Omental fat pad (tissue), 4 donors: ENCODE results near the gene BRICD5. TPM values are rescaled to one million over a fixed set of nuclear protein-coding genes. Genes with fewer than 3 reads are reported as not detected.
"Not testable (repeated sequence)": the region's sequence is repeated elsewhere in the genome, so short reads cannot be mapped to it uniquely, and the experiment has no call there.

Source experiments
- ATAC-seq: fragments of 150-250 bp; one replicate; pipeline ENCODE4 v1.9.1; 2016; ENCODE audit warnings: mild to moderate bottlenecking, moderate library complexity; ENCODE audit not compliant: low FRiP score
- DNase-seq: peaks from one replicate; pipeline ENCODE4 v3.0.0-alpha.2; 2019; ENCODE audit warnings: low spot score
- CTCF ChIP-seq, 3 donors: fragments of 450-650 bp; IDR thresholded peaks; one replicate each; pipeline ENCODE4 v1.5.1; 2016 to 2017; ENCODE audit warnings: antibody characterized with exemption in 3 of 3, mild to moderate bottlenecking in 3 of 3, moderate library complexity in 2 of 3
- total RNA-seq, 4 donors: library from RNA; depleted of rRNA; stranded (reverse); fragments of >200 nt; gene quantifications; one replicate each; pipeline ENCODE4 v1.1.0, GENCODE V29; 2016

BRICD5 gene
- total RNA-seq, 4 donors from 2014 or later: 1.5 to 10.1 (median 4.3) TPM

GRCh38 chr16:2204416-2205103 lies 6.1 kb downstream of the BRICD5 start:
- no peak for TF ChIP-seq CTCF (IDR thresholded peaks at IDR 0.05)
- no peak for ATAC-seq

GRCh38 chr16:2203119-2203688 lies 7.5 kb downstream of the BRICD5 start:
- not testable (repeated sequence) for ATAC-seq, DNase-seq

More at GRCh38 chr16:2204416-2205103, 6.1 kb downstream of the BRICD5 start:
- DNase-seq: no peak

GRCh38 chr16:2200313-2200712 lies 10.3 kb downstream of the BRICD5 start:
- ATAC-seq: no peak
- no peak for TF ChIP-seq CTCF (IDR thresholded peaks at IDR 0.05)
- DNase-seq: no peak

GRCh38 chr16:2199621-2200139 lies 11.0 kb downstream of the BRICD5 start:
- DNase-seq (no peak), ATAC-seq (no peak)
- no peak for TF ChIP-seq CTCF (IDR thresholded peaks at IDR 0.05)

- no peak for TF ChIP-seq CTCF (IDR thresholded peaks at IDR 0.05)
- ATAC-seq (no peak), DNase-seq (no peak)
Observed at GRCh38 chr16:2199095-2199494, 11.6 kb downstream of the BRICD5 start.

GRCh38 chr16:2198283-2198682 lies 12.4 kb downstream of the BRICD5 start:
- ATAC-seq (no peak), DNase-seq (no peak)
- no peak for TF ChIP-seq CTCF (IDR thresholded peaks at IDR 0.05)

GRCh38 chr16:2197765-2198164 lies 12.9 kb downstream of the BRICD5 start:
- ATAC-seq (no peak), DNase-seq (no peak)
- no peak for TF ChIP-seq CTCF (IDR thresholded peaks at IDR 0.05)
